Esophagus muscularis mucosa (tissue), 3 donors: ENCODE data around the gene FGD6.

Source experiments
- EP300 ChIP-seq: sonication (generic); formaldehyde crosslinking; IDR thresholded peaks from one replicate; pipeline ENCODE4 v1.6.1; 2017; ENCODE audit warnings: antibody characterized with exemption
- POLR2A ChIP-seq: fragments of 450-650 bp; IDR thresholded peaks from one replicate; pipeline ENCODE4 v1.6.1; 2017; ENCODE audit warnings: antibody characterized with exemption, moderate library complexity, mild to moderate bottlenecking, low read depth
- POLR2AphosphoS5 ChIP-seq, 2 donors: sonication (generic); formaldehyde crosslinking; IDR thresholded peaks; one replicate each; pipeline ENCODE4 v1.6.1; 2017; ENCODE audit warnings: antibody characterized with exemption in 2 of 2

DNA sequence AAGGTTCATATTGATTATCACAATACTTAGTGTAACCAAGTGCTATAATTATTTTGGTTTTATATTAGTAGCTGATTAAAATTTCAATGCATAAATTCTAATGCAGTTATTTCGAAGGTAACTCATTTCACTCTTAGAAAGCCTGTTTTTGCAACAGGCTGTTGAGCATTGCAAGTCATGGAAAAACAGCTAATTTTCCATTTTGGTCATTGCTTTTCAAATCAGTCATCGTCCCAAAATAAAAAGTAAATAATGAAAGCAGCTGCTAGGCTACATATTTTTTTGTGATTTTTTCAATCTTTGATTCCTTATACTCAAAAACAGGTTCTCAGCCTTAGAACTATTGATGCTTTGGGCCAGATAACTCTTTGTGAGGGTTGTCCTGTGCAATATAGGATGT lies 23.3 kb upstream of the FGD6 start:
- TF ChIP-seq EP300 (no peak), POLR2AphosphoS5 (IDR thresholded peaks at IDR 0.05) (no peak), POLR2A (no peak)
